Measurements from ENCODE around the gene KREMEN1. TPM values are rescaled to one million over a fixed set of nuclear protein-coding genes. Genes with fewer than 3 reads are reported as not detected.

Gene KREMEN1
- total RNA-seq, 1 donor from 2014 or later = not detected

DNA sequence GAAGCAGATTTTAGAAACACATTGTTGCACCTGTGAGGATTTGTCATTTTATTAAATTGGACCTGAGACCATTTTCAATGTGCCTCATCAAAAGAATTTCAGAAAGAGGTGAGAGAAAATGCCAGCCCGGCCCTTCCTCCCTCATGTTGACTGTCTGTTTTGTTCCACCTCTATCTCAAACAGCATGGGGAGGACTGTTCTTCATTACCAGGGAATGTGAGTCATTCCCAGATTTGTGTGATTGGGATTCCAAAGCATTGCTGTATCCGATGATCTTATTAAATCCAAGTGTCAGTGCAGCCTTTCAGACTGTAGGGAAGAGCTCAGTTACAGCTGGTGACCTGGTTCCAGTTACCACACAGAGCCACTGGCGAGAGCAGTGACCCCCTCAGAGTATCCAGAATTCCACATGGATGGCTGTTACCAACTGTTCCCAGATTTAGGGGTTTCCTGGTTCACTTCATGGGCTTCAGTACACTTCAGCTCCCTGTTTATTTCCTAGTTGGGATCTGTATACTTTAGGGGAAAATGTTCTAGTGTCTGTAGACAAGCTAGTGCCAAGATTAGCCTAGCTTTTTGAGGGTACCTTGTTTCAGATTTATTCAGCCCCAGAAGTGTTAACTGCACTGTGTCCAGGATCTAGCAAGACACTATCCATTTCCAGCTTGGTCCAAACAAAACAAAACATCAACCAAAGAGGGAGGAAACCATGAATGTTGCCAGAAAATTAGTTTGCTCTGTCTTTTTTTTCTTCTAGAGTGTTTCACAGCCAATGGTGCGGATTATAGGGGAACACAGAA is 20.9 kb downstream of the KREMEN1 start:
- DNase-seq = no peak
- no peaks in the 10 kb centered on the region for H3K9me3 Mint-ChIP-seq
- intact Hi-C loops (cut with micrococcal nuclease) = no loop called here
- peaks cover 27% of the 10 kb centered on the region for H3K27me3 Mint-ChIP-seq
- no peaks in the 10 kb centered on the region for H3K4me1 Mint-ChIP-seq
- H3K27ac Mint-ChIP-seq = no peak overlapping the region
- no peak overlapping the region for H3K4me3 Mint-ChIP-seq
- no peaks in the 10 kb centered on the region for H3K36me3 Mint-ChIP-seq (ENCODE audit: low read depth)

DNA sequence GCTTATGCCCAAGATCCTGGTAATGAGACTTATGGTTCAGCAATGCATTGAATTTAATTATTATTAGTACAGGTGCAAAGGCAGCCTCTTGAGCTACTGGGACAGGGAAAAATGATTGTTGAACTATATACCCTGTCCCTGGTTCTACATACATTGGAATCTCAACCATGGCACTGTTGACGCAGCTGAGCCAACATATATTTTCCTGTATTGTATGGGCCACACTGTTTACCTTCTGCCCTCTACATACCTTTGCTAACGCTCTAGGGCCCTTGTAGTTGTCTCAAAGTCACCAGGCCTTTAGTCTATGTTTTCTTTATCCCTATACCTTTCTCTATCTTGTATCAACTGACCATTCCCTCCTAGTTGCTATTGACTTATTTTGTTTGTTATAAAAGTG is 22.6 kb downstream of the KREMEN1 start:
- no peak for DNase-seq

DNA sequence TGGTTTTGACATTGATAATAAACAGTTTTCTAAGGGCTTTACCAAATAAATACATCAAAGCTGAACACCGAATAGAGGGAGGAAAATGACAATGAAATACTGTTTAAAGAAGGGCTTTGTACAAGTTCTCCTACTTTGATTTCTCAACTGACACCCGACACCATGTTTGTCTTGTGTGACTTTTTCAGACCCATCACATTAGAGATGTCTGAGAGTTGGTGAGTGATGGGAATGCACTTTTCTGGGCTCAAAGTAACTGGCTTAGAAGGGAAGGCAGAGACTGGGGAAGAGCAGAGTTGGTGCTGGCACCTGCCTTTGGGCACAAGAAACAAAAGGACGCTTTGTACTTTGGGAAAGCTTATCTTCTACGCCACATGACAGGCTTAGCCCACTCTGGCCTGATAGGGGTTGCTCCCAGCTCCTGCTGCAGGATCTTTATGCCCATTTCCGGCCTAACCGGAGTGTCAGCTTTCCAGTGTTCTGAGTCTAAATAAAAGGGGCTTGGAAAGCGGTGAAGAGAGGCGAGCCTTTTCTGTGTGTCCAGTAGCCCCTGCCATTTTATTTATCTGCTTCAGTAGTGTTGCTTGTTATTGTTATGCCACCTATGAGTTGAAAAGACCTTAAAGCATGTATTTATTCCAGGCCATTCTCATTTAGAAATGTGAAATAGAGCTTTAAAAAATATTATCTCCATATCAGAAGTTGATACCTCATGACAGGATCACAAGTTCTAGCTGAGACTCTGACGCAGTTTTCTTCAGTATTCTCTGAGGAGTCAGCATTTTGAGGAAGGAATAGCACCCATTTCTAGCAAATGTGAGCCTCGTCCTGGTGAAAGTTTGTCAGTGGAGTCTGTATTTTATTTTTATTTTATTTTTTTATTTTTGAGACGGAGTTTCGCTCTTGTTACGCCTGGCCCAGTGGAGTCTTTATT is 24.2 kb downstream of the KREMEN1 start:
- H3K36me3 Mint-ChIP-seq (ENCODE audit: low read depth) = no peaks in the 10 kb centered on the region
- no peak for DNase-seq
- intact Hi-C loops (cut with micrococcal nuclease) = no loop called here
- H3K27ac Mint-ChIP-seq = no peak overlapping the region
- no peaks in the 10 kb centered on the region for H3K9me3 Mint-ChIP-seq
- H3K27me3 Mint-ChIP-seq = peaks cover 15% of the 10 kb centered on the region
- no peaks in the 10 kb centered on the region for H3K4me1 Mint-ChIP-seq
- H3K4me3 Mint-ChIP-seq = no peak overlapping the region

More for the DNA sequence above, 22.6 kb downstream of the KREMEN1 start:
- H3K36me3 Mint-ChIP-seq (ENCODE audit: low read depth) = no peaks in the 10 kb centered on the region
- peaks cover 19% of the 10 kb centered on the region for H3K27me3 Mint-ChIP-seq
- H3K4me1 Mint-ChIP-seq = no peaks in the 10 kb centered on the region
- no peak overlapping the region for H3K4me3 Mint-ChIP-seq
- no peak overlapping the region for H3K27ac Mint-ChIP-seq
- intact Hi-C loops (cut with micrococcal nuclease) = no loop called here
- no peaks in the 10 kb centered on the region for H3K9me3 Mint-ChIP-seq

DNA sequence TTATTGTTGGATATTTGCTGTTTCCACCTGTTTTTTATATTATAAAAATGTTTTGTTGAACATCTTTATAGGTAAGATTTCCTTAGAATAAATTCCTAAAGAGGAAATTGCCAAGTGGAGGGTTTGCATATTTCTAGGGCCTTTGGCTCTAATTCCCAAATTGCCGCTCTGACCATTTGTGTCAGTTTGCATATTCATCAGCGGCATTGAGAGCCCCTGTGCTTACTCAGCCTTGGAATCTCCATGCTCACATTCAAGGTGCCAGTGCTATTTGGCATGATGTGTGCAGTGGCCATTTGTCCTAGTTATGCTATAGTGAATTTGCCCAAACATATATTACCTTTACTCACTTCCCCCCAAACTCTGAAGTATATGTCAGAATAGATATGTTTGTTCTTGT is 25.5 kb downstream of the KREMEN1 start:
- H3K27ac Mint-ChIP-seq = no peak overlapping the region
- peaks cover 19% of the 10 kb centered on the region for H3K27me3 Mint-ChIP-seq
- no peaks in the 10 kb centered on the region for H3K36me3 Mint-ChIP-seq (ENCODE audit: low read depth)
- intact Hi-C loops (cut with micrococcal nuclease) = no loop called here
- DNase-seq = no peak
- H3K9me3 Mint-ChIP-seq = no peaks in the 10 kb centered on the region
- no peak overlapping the region for H3K4me3 Mint-ChIP-seq
- no peaks in the 10 kb centered on the region for H3K4me1 Mint-ChIP-seq

DNA sequence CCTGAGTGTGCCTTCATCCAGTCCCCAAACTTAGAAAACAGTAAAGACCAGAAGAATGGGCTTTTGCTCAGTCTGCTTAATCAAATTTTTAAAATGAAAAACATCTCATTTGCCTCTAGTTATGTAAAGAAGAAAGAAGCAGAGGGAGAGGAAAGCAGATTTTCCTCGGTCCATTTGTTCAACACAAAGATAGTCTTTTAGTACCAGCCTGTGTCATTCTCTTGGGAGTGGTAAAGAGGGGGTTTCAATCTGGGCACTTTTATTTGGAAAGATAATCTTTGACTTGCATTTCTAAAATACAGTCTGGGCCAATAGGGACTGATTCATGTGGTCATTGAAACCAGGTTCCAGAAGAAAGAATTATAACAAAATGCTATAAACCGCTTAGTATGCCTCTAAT is 29.5 kb downstream of the KREMEN1 start:
- H3K36me3 Mint-ChIP-seq (ENCODE audit: low read depth) = no peaks in the 10 kb centered on the region

DNA sequence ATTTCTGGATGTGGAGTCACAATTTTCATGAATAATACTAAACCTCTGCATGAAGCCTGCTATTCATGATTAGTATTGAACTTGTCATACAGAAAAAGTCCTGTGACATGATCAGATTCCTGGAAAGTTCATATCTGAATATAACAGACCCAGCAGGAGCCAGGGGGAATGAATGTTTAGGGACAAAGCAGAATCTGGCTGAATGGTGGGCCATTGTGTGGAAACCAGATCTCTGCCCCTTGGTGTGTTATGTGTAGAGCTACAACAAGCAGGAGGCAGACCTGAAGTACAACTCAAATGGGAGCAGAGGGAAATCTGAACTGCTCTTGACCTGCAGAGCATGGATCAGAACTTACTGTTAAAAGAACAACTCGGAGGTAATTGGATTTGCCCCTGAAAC is 30.3 kb downstream of the KREMEN1 start:
- H3K4me1 Mint-ChIP-seq = no peaks in the 10 kb centered on the region
- H3K27ac Mint-ChIP-seq = no peak overlapping the region
- no peak for DNase-seq
- no peak overlapping the region for H3K4me3 Mint-ChIP-seq
- intact Hi-C loops (cut with micrococcal nuclease) = no loop called here
- H3K36me3 Mint-ChIP-seq (ENCODE audit: low read depth) = no peaks in the 10 kb centered on the region
- peaks cover 22% of the 10 kb centered on the region for H3K27me3 Mint-ChIP-seq
- H3K9me3 Mint-ChIP-seq = no peaks in the 10 kb centered on the region

More for the DNA sequence above, 29.5 kb downstream of the KREMEN1 start:
- peaks cover 23% of the 10 kb centered on the region for H3K27me3 Mint-ChIP-seq
- DNase-seq = no peak
- intact Hi-C loops (cut with micrococcal nuclease) = no loop called here
- no peak overlapping the region for H3K27ac Mint-ChIP-seq
- no peak overlapping the region for H3K4me3 Mint-ChIP-seq
- H3K4me1 Mint-ChIP-seq = no peaks in the 10 kb centered on the region
- no peaks in the 10 kb centered on the region for H3K9me3 Mint-ChIP-seq

DNA sequence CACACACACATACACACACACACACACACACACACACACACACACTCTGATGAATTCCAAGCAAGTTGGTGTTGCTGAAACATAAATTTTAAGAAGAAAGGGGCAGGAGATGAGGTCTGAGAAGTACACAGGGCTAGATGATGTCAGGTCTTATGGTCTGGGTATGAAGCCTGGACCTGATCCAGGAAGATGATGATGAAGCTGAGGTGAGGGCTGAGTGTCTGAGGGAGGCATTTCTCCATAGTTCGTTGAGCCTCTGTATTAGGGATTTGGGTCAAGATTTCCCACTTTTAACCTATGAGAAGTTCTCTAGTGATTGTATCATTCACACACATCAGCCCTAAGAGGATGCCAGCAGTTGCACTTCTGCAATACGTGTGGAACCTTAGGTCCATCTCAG is 32.6 kb downstream of the KREMEN1 start:
- Mint-ChIP-seq H3K4me3 (no peak overlapping the region), H3K9me3 (no peaks in the 10 kb centered on the region), H3K4me1 (no peaks in the 10 kb centered on the region), H3K27me3 (peaks cover 25% of the 10 kb centered on the region), H3K27ac (no peak overlapping the region), H3K36me3 (ENCODE audit: low read depth) (no peaks in the 10 kb centered on the region)
- DNase-seq = no peak
- intact Hi-C loops (cut with micrococcal nuclease) = no loop called here

DNA sequence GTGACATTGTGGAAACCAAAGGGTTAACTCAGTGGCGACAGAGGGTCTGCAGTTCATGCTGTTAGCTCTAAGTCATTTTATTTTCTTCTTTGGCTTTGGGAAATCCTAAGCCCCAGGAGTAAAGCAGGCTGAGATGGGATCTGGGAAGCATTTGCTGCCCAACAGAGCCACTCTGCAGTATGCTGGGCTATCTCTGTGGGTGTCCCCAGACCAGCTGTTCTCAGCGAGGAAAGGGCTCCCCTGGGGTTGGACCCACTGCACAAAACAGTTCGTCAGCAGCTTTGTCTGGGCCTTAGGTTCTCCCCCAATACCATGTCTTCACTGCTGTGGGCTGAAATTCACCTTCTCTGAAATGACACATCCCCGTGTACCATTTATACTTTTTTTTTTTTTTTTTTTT is 34.0 kb downstream of the KREMEN1 start:
- intact Hi-C loops (cut with micrococcal nuclease) = no loop called here
- Mint-ChIP-seq H3K27ac (no peak overlapping the region), H3K4me1 (no peaks in the 10 kb centered on the region), H3K4me3 (no peak overlapping the region), H3K9me3 (no peaks in the 10 kb centered on the region), H3K36me3 (ENCODE audit: low read depth) (no peaks in the 10 kb centered on the region), H3K27me3 (peaks cover 25% of the 10 kb centered on the region)
- DNase-seq = no peak

DNA sequence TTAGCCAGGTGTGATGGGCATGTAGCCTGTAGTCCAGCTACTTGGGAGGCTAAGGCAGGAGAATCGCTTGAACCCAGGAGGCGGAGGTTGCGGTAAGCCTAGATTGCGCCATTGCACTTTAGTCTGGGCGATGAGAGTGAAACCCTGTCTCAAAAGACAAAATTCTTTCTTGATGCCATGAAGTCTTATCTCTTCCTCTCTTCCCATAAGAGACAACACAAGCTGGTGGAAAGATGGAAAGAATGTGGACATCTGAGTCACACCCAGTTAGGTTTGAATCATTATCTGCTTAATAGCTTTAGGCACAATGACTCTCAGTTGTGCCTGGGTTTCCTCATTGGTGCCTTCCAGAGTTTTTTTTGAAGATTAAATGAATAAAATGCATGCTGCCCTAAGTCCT is 35.3 kb downstream of the KREMEN1 start:
- Mint-ChIP-seq H3K27ac (no peak overlapping the region), H3K4me1 (no peaks in the 10 kb centered on the region), H3K36me3 (ENCODE audit: low read depth) (no peaks in the 10 kb centered on the region), H3K9me3 (no peaks in the 10 kb centered on the region), H3K4me3 (no peak overlapping the region), H3K27me3 (peaks cover 18% of the 10 kb centered on the region)
- intact Hi-C loops (cut with micrococcal nuclease) = no loop called here
- DNase-seq = no peak

DNA sequence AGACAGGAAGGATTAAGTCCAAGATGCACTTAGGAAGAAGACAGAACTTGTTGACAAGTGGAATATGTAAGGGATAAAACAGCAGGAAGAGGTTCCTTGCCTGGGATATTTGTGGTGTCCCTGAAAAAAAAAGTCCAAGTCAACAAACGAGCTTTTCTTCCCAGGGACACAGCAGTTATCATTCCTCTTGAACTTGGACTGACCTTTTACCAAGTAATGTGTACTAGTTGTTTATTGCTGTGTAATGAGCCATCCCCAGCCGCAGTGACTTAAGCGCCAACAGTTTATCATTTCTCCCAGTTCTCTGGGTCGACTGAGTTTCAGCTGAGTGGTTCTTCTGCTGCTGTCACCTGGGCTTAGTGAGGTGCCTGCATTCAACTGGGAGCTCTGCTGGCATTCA is 37.0 kb downstream of the KREMEN1 start:
- no peak overlapping the region for H3K27ac Mint-ChIP-seq
- no peak overlapping the region for H3K4me3 Mint-ChIP-seq
- H3K27me3 Mint-ChIP-seq = peaks cover 19% of the 10 kb centered on the region
- intact Hi-C loops (cut with micrococcal nuclease) = no loop called here
- no peaks in the 10 kb centered on the region for H3K36me3 Mint-ChIP-seq (ENCODE audit: low read depth)
- H3K4me1 Mint-ChIP-seq = no peaks in the 10 kb centered on the region
- DNase-seq = no peak
- no peaks in the 10 kb centered on the region for H3K9me3 Mint-ChIP-seq

DNA sequence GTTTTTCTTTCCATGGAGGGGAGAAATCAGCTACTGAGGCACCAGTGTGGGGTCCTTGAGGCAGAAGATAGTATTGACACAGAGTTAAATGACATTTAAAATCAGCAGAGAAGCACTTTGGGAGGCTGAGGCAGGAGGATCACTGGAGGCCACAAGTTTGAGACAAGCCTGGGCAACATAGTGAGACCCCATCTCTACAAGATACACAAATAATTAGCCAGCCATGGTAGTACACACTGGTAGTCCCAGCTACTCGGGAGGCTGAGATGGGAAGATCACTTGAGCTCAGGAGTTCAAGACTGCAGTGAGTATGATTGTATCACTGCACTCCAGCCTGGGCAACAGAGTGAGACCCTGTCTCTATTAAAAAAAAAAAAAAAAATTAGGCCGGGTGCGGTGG is 38.1 kb downstream of the KREMEN1 start:
- Mint-ChIP-seq H3K27ac (no peak overlapping the region), H3K4me3 (no peak overlapping the region), H3K9me3 (no peaks in the 10 kb centered on the region), H3K4me1 (no peaks in the 10 kb centered on the region), H3K36me3 (ENCODE audit: low read depth) (no peaks in the 10 kb centered on the region), H3K27me3 (peaks cover 21% of the 10 kb centered on the region)
- DNase-seq = no peak
- intact Hi-C loops (cut with micrococcal nuclease) = no loop called here

DNA sequence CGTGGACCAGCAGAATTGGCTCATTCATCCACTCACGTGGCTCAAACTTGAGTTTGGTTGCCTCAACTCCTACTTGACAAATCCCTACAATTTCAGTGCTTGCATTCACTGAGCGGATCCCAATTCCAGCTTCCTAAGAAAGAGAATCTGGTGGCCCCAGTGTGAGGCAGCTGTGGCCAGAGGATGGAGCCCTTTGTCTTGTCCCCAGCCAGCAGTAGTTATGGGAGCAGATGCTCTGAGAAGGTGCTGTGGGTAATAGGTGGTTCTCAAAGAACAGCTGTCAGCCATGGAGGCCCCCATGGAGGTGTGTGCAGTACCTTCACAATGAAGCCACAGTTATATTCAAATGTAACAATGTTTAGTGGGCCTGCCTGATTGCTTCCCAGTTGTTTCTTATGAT is 39.3 kb downstream of the KREMEN1 start:
- no peak for DNase-seq

DNA sequence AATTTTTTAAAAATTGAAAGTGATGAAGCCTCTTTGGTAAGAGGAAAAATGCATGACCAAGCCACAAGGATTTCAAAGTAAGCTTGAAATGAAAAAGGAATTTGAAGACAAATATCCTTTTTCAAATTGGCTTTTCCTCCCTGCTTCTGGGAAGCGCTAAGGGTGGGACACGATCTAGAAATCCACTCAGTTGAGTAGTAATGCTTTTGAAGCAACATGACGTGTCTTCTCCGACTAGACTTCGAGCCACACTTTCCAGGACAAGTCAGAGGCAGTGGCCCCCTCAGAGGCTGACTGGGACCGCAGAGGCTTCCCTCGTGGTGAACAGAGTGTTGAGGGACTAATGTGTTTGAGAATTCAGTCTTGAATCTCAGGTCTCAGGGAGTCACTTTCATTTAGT is 39.8 kb downstream of the KREMEN1 start:
- no peak overlapping the region for H3K4me3 Mint-ChIP-seq
- no peaks in the 10 kb centered on the region for H3K9me3 Mint-ChIP-seq
- no peaks in the 10 kb centered on the region for H3K36me3 Mint-ChIP-seq (ENCODE audit: low read depth)
- peaks cover 18% of the 10 kb centered on the region for H3K27me3 Mint-ChIP-seq
- H3K27ac Mint-ChIP-seq = no peak overlapping the region
- intact Hi-C loops (cut with micrococcal nuclease) = no loop called here
- DNase-seq = no peak
- H3K4me1 Mint-ChIP-seq = no peaks in the 10 kb centered on the region

More for the DNA sequence above, 39.3 kb downstream of the KREMEN1 start:
- intact Hi-C loops (cut with micrococcal nuclease) = no loop called here
- H3K27me3 Mint-ChIP-seq = peaks cover 18% of the 10 kb centered on the region
- no peaks in the 10 kb centered on the region for H3K9me3 Mint-ChIP-seq
- no peak overlapping the region for H3K27ac Mint-ChIP-seq
- no peaks in the 10 kb centered on the region for H3K36me3 Mint-ChIP-seq (ENCODE audit: low read depth)
- no peak overlapping the region for H3K4me3 Mint-ChIP-seq
- no peaks in the 10 kb centered on the region for H3K4me1 Mint-ChIP-seq

DNA sequence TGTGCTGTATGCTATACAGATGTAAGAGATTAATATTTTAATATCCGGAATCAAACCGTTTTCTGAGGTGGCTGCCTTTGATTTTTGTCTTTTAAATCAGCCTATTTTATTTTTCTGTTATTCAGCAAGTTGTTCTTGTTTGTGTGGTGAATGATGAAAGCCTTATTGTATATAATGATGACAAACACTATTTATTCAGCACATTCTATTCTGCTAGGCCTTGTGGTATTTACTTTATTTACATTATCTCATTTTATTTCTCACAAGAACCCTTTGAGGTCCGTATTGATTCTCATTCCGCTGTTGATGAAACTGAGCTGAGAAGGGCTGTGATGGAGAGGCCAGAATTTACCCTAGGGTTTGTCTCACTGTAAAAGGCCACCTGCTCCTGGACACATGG is 40.5 kb downstream of the KREMEN1 start:
- Mint-ChIP-seq H3K27me3 (peaks cover 24% of the 10 kb centered on the region), H3K4me3 (no peak overlapping the region), H3K36me3 (ENCODE audit: low read depth) (no peaks in the 10 kb centered on the region), H3K4me1 (no peaks in the 10 kb centered on the region), H3K27ac (no peak overlapping the region), H3K9me3 (peaks cover 5% of the 10 kb centered on the region)
- intact Hi-C loops (cut with micrococcal nuclease) = no loop called here
- DNase-seq = no peak

All from activated CD4-positive, alpha-beta T cell treated with anti-CD3 and anti-CD28 coated beads, Interleukin-2, amount 10 ng/mL, durations not matched to agents 24 days and 14 days (primary cell).